NOMO-1 treated with dmso at 0.1 percent for 144 hours (cell line): ENCODE results near the gene MZT2A.
"Not testable (repeated sequence)": the region's sequence is repeated elsewhere in the genome, so short reads cannot be mapped to it uniquely, and the experiment has no call there.

Experiments
- DNase-seq: peaks from one replicate; lab custom pipeline; 2025; ENCODE audit not compliant: unreplicated experiment; lab: John Stamatoyannopoulos, UW

Gene MZT2A

DNA sequence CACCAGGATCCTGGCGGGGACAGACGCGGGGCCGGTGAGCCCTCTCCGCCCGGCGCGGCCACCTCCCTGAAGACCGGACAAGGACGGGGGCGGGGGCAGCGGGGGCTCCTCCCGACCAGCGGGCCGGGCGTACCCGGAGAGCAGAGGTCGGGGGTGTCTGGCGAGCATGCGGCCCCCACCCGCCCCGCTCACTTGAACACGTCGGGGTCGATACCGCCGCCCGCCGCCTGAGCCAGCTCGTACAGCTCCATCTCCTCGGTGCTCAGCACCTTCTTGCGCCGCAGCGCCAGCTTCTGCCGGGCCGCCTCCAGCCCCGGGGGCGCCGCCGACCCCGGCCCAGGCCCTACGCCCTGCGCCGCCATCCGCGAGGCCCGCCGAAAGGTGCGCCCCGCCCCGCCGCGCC lies at the start of gene MZT2A:
Gene MZT2A, minus strand, starts transcription at position 383 of the 403 bp plus-strand sequence. Its CDS starts 21 bp downstream, at position 362.
- DNase-seq = not testable (repeated sequence)

- not testable (repeated sequence) for DNase-seq
These were observed 46.7 kb upstream of the MZT2A start for GRCh38 chr2:131538856-131539255.

DNA sequence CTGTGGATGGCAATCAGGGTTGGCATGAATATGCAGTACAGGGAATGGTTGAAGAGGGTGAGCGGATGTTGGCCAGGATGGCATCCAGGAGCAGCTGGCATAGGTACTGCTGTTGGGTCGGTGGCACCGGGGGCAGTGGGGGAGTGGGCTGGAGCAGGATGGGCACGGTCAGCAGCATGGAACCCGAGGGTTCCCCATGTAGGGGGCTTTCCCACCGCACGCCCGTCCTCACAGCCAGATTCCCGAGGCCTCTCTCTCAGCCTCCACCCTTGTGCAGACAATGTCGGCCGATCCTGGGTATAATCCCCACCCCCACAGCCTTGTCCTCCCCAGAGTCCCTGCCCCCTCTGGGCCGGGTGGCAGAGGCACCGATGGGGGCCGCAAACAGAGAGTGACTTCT lies 44.6 kb upstream of the MZT2A start:
- DNase-seq = not testable (repeated sequence)

- not testable (repeated sequence) for DNase-seq
These were observed 44.0 kb upstream of the MZT2A start for GRCh38 chr2:131535951-131536826.

DNA sequence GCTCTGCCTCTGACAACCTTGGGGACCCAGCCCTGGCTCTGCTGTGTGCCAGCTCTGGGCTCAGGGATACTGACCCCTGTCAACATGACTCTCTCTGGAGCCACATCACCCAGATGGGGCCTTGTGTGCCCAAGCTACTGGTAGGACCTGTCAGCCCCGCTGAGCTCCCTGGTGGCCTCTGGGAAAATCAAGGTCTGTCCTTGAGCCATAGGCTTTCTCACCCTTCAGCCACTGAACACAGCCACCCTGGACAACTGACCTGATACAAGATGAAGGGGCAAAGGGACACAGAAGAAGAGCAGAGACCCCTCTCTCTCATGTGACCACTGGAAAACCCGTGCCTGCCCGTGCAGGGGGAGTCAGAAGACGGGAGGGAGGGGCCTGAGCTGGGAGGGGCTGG lies 43.3 kb upstream of the MZT2A start:
- no peak for DNase-seq

GRCh38 chr2:131534965-131535364 lies 42.8 kb upstream of the MZT2A start:
- DNase-seq = not testable (repeated sequence)

DNA sequence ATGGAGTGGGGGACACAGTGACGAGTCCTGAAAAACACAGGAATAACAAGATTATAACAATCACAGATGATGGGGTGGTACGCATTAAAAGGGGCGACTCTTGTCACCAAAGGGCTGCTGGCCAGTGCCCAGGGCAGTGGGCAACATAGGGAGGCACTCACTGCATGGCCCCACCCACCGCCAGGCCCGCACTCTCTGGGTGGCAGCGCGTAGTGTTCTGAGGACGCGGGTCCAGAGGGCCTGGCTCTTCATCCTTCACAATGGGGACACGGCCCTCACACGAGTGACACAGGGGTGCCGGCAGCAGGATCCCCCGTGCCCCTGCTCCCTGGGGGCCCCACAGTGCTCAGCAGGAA lies 42.1 kb upstream of the MZT2A start:
- DNase-seq = not testable (repeated sequence)

- not testable (repeated sequence) for DNase-seq
These were observed 41.6 kb upstream of the MZT2A start for GRCh38 chr2:131533609-131534316.

DNA sequence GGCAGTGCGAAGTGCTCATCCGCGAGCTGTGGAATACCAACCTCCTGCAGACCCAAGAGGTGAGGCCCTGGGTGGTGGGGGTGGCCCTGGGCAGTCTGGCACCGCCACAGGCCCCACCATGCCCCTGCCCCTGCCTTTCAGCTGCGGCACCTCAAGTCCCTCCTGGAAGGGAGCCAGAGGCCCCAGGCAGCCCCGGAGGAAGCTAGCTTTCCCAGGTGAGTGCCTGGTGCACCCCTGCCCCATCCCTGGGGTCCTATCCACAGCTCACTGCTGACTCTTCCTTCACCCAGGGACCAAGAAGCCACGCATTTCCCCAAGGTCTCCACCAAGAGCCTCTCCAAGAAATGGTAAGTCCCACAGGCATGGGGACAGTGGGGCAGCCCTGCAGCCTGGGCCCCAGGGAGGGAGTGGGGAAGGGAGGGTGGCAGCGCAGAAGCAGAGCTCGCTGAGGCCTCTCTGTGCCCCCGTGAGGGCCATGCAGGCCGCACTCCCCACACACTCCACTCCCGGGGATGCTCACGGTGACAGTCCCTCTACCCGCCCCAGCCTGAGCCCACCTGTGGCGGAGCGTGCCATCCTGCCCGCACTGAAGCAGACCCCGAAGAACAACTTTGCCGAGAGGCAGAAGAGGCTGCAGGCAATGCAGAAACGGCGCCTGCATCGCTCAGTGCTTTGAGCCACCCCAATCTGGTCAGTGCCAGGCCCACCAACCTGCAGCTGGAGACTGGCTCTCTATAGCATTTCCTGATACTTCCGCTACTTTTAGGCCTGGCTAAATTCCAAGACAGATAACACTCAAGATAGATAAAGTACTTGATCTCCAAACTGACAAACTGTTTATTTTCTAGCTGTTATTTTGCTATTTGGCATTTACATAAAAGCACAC lies 40.8 kb upstream of the MZT2A start:
- DNase-seq = not testable (repeated sequence)

GRCh38 chr2:131531547-131532185 lies 39.5 kb upstream of the MZT2A start:
- DNase-seq = not testable (repeated sequence)

DNA sequence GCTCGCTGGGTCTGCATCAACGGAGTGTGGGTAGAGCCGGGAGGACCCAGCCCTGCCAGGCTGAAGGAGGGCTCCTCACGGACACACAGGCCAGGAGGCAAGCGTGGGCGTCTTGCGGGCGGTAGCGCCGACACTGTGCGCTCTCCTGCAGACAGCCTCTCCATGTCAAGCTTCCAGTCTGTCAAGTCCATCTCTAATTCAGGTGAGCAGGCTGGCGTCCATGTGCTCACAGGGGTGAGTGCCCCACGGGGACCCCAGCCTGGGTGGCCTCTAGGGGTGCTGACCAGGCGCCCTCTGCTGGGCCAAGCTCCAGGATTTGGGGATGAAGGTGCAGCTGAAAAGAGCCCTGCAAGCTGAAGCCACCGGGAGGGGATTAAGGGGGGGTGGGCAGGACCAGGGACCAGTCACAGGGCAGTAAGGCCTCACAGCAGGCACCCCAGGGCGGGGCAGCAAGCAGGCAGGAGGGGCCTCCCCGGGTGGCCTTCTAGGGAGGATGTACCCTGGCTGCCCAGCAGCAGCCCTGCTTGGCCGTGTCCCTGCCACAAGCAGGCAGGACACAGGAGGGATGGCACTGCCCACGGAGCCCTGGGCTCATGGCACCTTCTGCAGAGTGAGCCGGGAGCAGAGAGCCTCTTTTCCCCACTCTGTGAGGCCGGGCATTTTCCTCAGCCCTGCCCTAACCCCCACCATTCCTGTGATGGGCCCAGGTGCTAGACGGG lies 38.6 kb upstream of the MZT2A start:
- DNase-seq = not testable (repeated sequence)

DNA sequence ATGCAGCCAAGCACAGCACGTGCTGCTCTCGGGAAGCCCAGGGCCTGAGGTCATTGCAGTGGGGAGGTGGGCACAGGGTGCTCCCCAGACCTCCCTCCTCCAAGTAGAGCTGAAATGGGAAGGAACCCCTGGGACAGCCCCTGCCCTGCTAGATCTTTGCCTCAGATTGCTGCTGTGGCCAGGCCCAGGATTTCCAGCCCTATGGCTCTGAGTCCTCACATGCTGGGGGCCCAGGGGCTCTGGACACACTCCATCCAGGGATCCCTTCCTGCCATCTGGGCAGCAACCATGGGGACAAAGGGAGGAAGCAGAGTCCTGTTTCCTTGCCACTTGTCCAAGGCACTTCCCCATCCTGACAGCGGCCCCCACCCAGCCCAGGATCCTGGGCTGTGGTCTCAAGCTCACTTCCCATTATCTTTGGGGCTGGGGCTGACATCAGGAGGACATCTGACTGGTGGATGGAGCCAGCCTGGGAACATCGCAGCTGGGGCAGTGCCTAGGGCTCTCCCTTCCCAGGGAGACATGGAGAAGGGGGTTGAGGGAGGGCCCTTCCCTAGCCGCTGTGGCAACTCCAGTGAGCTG lies 37.8 kb upstream of the MZT2A start:
- DNase-seq = not testable (repeated sequence)

DNA sequence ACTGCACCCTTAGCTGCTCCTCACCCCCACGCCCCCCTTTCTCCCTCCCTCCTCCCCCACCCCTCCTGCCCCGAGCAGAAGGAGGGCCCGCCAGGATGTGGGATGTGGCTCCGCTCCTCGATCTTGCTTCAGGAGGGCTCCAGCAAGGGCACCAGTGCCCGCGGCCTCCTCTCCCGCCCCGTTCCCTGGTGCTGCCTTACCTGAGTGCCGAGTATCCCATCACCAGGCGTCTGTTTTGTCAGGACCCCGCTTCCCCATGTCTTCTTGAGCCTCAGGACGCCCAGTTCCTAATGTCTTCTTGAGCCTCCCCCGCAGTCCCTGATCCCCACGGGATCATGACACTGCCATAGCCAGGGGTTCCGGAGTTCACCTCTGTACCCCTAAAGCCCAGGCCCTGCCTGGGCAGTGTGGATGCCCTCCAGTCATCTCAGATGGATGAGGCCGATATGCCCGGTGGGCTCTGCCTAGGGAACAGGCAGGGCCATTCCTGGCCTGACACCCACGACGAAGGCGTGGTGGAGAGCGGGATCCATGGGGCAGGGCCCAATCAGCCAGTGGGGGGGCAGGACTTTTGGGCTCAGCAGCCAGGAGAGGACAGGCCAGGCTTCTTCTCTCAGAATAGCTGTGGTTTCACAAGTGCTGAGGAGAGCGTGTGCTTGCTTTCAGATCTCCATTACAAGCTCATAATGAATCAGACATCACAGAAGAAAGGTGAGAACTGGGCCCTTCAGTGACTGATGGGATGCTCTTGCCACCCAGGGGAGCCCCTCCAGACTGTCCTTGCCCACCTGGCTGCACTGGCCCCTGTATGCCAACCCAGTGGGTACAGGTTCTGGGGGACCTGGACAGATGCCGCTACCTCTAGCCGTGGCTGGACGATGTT lies 37.0 kb upstream of the MZT2A start:
- DNase-seq = not testable (repeated sequence)

DNA sequence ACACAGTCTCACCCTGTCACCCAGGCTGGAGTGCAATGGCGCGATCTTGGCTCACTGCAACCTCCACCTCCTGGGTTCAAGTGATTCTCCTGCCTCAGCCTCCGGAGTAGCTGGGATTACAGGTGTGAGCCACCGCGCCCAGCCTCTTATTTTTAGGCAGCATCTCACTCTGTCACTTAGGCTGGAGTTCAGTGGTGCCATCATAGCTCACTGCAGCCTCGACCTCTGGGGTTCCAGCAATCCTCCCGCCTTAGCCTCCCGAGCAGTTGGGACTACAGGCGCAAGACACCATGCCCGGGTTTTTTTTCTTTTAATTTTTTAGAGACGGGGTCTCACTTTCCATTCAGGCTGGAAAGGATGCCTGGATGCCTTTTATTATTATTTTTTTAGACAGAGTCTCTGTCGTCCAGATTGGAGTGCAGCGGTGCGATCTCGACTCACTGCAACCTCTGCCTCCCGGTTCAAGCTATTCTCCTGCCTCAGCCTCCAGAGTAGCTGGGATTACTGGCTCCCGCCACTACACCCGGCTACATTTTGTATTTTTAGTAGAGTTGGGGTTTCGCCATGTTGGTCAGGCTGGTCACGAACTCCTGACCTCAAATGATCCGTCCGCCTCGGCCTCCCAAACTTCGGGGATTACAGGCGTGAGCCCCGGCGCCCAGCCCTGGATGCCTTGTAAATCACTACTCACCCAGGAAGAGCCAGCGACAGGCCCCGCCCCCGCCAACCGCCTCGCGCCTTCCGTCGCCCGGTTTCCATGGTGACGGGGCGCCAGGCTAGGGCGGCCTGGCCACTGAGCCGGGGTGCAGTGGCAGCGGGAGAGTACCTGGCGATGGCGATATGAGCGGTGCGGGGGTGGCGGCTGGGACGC lies 35.2 kb upstream of the MZT2A start, which contains the start of gene CCDC74A:
Gene CCDC74A, plus strand, starts transcription at position 758 of the 871 bp plus-strand sequence. Its CDS starts 83 bp downstream, at position 841.
- not testable (repeated sequence) for DNase-seq

DNA sequence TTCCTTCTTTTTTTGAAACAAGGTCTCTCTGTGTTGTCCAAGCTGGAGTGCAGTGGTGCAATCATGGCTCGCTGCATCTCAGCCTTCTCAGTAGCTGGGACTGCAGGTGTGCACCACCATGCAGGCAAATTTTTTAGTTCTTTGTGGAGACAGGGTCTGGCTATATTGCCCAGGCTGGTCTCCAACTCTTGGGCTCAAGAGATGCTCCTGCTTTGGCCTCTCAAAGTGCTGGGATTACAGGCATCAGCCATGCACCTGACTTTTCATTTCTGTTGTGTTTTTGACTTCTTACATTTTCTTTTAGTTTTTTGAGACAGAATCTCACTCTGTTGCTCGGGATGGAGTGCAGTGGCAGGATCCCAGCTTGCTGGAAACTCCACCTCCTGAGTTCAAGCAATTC lies 33.1 kb upstream of the MZT2A start:
- DNase-seq = not testable (repeated sequence)

GRCh38 chr2:131521961-131522781 lies 30.0 kb upstream of the MZT2A start:
- DNase-seq = no peak

GRCh38 chr2:131521524-131521923 lies 29.3 kb upstream of the MZT2A start:
- DNase-seq = not testable (repeated sequence)
